Heart left ventricle (tissue), 13 donors: ENCODE measurements around the gene FASTK.

Source experiments
- POLR2A ChIP-seq, 2 donors: fragments of 450-650 bp; IDR thresholded peaks; one replicate each; pipeline ENCODE4 v1.6.1; 2017; ENCODE audit warnings: antibody characterized with exemption in 2 of 2, mild to moderate bottlenecking in 2 of 2, moderate library complexity in 2 of 2
- TF ChIP-seq, protein P1 (sequence below), 12 donors: fragments of 200-600 bp; sonication (generic) in 4 of 12; IDR thresholded peaks; one replicate each; pipeline versions ENCODE4 v1.5.0 to v1.8.0; 2018 to 2022; ENCODE audit warnings: antibody characterized with exemption in 12 of 12, mild to moderate bottlenecking in 5 of 12
- donor health status: ischemic (EF 13 %, LVEDD 7.1; RV severe dilation, severe dysfunction).
- donor health status: DM: no; HTN: yes; CAD: no.
- donor health status: DM: no; HTN: no; CAD: no.
- donor health status: ischemic (EF 25% LVEDD 6.9; RV normal size, moderate dysfunction).
- donor health status: ischemic (EF 25% LVEDD 5.7; RV mildly dilated, moderate dysfunction).
- donor health status: ischemic (EF 35%, LVEDD 5.7; RV mildly dilated, moderate dysfunction).
- donor health status: nonischemic (EF 11% LVEDD 7.7; RV severe dilation, severe dysfunction).
- donor health status: DM: yes; HTN: yes; CAD: no.
- donor health status: PGD.
- donor health status: ischemic (EF 29% LVEDD 5.4; RV normal size, mild dysfunction).
- donor health status: nonischemic (EF 23%, LVEDD 6.1; RV moderate dilation, normal function).

DNA sequence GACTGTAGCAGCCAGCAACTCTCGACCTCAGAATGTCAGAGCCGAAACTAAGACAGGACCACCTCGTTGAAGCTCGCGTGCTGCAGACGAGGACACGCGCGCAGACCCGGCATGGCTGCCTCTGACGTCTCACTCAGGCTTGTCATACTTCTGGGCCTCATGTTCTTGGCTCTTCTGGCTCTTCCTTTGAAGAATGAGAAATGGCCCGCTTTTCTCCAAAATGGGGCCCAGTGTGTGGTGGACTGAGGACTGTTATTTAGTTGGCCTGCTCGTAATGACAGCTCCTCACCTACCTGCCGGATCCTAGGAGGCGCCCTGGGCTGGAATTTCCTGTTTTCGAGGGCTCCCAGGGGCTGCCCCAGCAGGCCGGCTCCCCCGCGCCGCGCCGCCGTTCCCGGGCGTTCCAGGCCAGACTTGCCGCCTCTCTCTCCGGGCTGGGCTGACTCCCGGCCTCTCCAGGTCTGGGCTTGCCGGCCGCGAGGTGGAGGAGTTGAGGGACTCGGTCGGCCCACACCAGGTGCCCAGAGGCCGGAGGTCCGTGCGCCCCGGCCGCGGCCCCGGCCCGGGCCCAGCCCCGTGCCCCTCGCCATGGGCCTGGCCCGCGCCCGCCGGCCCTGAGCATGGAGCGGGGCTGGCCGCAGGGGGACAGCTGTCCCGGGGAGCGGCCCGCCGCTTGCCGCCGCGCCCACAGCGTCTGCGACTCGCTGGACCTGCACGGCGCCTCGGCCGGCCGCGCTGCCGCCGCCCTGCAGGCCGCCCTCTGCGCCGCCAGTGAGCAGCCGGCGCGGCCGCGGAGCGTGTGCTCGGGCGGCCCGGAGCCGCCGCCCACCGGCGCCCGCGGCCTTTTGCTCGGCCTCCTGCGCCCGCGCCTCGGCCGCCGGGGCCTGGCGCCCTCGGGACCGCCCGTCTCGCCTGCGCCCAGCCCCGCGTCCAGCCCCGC, 33.8 kb upstream of the FASTK start:
- TF ChIP-seq, protein P1, sequence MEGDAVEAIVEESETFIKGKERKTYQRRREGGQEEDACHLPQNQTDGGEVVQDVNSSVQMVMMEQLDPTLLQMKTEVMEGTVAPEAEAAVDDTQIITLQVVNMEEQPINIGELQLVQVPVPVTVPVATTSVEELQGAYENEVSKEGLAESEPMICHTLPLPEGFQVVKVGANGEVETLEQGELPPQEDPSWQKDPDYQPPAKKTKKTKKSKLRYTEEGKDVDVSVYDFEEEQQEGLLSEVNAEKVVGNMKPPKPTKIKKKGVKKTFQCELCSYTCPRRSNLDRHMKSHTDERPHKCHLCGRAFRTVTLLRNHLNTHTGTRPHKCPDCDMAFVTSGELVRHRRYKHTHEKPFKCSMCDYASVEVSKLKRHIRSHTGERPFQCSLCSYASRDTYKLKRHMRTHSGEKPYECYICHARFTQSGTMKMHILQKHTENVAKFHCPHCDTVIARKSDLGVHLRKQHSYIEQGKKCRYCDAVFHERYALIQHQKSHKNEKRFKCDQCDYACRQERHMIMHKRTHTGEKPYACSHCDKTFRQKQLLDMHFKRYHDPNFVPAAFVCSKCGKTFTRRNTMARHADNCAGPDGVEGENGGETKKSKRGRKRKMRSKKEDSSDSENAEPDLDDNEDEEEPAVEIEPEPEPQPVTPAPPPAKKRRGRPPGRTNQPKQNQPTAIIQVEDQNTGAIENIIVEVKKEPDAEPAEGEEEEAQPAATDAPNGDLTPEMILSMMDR (IDR thresholded peaks at IDR 0.05), result no peak
- TF ChIP-seq POLR2A (IDR thresholded peaks at IDR 0.05), result no peak
